Astrocyte (in vitro differentiated cells and primary cell): Measurements from ENCODE around the gene MEAF6.

Source experiments
- EZH2 ChIP-seq: IDR thresholded peaks from 2 replicates; pipeline ENCODE4 v1.6.1; 2012; ENCODE audit warnings: mild to moderate bottlenecking, low read length, inconsistent platforms; ENCODE audit not compliant: insufficient read depth
- TF ChIP-seq, protein P1 (sequence below): IDR thresholded peaks from 2 replicates; pipeline ENCODE4 v1.5.1; 2011; ENCODE audit warnings: low read depth, mild to moderate bottlenecking, inconsistent platforms, low read length, moderate library complexity; ENCODE audit not compliant: insufficient read depth

DNA sequence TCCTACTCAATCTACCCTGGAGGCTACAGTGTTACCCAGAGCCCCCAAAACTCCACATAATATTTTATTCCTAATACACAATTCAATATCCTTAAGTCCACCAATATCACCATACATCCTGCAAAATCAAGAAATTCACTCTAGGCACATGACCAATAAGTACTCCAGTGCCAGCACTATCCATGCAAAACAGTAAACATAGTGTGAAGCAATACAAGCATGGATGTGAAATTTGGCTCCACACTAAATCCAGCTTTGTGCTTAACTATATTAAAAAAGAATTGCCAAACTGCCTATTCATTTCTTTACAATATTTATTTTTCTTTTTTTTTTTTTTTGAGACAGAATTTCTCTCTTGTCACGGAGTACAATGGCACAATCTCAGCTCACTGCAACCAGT is 3.0 kb upstream of the MEAF6 start:
- TF ChIP-seq EZH2 = no peak
- TF ChIP-seq, protein P1, sequence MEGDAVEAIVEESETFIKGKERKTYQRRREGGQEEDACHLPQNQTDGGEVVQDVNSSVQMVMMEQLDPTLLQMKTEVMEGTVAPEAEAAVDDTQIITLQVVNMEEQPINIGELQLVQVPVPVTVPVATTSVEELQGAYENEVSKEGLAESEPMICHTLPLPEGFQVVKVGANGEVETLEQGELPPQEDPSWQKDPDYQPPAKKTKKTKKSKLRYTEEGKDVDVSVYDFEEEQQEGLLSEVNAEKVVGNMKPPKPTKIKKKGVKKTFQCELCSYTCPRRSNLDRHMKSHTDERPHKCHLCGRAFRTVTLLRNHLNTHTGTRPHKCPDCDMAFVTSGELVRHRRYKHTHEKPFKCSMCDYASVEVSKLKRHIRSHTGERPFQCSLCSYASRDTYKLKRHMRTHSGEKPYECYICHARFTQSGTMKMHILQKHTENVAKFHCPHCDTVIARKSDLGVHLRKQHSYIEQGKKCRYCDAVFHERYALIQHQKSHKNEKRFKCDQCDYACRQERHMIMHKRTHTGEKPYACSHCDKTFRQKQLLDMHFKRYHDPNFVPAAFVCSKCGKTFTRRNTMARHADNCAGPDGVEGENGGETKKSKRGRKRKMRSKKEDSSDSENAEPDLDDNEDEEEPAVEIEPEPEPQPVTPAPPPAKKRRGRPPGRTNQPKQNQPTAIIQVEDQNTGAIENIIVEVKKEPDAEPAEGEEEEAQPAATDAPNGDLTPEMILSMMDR = no peak
